GM11168 (cell line): ENCODE measurements around the gene DNMT3B.

Experiments used
- in situ Hi-C: fragments of 300-500 bp; cut with MboI; formaldehyde crosslinking; loops from one replicate; pipeline ENCODE4 v1.12.0; 2022; ENCODE audit warnings: low sequenced_read_pairs; ENCODE audit not compliant: unreplicated experiment

Gene DNMT3B

DNA sequence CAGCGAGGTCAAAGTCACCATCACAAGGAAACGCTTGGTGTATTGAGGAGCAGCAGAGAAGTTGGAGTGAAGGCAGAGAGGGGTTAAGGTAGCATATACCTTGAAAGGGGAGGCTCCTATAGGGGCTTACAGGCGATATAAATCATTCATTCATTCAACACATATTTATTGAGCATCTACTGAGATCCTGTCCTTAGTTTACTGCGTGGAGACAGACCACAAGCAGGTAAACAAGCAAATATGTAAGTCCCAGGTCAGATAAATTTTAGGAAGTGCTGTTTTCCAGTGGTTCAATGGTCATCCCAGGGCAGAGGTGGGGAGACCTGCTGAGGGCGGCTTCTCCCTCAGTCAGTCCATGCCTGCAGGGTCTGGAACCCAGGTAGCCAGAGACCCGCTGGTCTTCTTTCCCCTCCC lies 761 bp upstream of the DNMT3B start:
- in situ Hi-C loops, result loop anchor here (25.0 kb wide), 1 partner anchor 224 kb away; no protein-coding TSS in a partner anchor

DNA sequence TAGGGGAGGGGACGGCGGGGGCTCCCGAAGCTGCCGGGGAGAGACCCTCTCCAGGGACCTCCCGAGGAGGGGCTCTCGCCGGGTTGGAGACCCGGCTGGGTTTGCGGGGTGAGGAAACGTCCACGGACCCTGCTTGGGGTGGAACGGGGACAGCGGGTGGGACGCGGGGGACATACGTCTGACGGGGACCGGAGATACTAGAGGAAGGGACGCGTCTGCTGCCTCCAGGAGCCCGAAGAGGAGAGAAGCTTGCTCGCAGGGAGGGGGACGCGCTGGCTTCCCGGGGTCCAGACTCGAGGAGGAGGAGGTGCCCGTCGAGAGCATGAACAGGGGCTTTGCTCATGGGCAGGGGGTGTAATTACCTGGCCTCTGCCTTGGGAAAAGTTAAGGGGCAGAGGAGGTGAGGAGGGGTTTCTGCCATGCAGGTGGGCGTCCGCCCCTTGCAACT lies 593 bp downstream of the DNMT3B start:
- in situ Hi-C loops, result loop anchor here (25.0 kb wide), 1 partner anchor 225 kb away; no protein-coding TSS in a partner anchor

DNA sequence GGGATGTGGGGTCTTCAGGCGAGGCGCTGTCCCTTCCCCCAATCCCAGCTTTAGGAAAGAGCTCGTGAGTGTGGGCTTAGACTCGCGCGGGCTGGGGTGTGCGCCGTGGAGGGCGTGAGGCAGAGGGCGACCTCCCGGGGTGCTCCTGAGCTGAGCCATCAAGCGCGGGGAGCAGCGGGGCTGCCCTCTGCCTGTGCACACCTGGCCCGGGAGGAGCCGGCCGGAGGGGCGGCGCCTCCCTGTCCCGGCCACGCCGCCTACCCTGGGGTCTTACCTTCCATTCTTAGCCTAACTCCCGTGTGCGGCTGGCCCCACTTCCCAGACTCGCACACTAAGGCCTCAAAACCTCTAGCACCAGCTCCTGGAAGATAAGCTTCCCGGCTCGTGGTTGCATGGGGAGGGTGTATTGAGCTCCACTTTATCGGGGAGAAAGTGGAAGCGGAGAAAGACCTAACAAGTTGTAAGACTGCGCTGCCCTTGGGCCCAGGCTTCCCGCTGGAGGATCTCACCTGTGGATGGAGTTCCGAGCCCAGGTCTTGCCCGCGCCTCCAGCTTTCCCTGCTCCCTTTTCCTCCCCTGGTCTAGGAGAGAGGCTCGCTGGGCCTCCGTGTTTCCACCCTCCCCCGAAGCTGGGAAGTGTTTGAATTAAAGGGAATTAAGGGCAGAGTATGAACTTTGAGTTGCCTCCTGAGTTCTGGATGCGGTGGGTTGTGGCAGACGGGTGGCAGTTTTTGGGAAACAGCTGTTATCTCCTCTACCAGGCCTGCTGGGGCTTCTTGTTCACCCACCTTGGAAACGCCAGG lies 1.2 kb downstream of the DNMT3B start:
- in situ Hi-C loops, result loop anchor here (25.0 kb wide), 1 partner anchor 226 kb away; no protein-coding TSS in a partner anchor

DNA sequence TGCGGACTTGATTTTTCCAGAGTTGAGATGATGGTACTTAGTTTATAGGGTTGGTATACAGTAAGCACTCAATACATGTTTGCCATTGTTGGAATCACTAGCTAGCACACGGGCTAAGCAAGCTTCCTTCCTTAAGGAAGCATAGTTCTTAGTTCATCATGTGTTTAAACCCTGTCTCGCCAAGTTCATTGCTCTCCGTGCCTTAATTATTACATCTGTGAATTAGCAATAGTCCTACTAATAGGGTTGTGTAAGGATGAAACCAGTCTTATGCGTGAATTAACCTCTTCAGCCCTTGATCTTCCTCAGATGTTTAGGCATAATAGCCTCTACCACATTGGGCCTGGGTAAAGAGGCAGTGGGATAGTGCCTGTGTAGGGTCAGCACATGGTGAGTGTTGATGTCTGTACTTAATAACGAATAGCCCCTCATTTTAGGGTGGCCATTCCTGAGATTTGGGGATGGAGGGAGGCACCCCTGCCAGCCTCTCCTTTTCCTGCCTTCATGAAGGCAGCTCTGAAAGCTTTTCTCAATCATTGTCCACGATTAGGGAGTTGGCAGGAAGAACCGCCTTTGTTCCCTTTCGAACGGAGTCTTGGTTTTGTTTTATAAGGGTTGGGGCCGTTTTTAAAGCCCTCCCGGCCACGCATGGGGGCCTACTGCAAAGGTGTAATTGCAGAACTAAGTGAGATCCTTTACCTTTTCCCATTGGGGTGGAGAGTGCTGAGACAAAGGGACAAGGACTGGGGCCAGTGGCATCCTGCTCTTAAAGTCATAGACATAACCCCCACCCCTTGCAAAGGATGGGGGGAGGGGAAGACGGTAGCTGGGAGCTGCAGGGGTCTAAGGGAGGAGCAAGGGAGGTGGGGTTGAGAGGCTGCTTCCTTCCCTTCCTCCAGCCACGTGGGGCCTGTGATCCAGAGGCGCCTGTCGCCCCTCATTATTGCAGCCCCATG lies 2.1 kb downstream of the DNMT3B start:
- in situ Hi-C loops, result loop anchor here (25.0 kb wide), 1 partner anchor 227 kb away; no protein-coding TSS in a partner anchor

DNA sequence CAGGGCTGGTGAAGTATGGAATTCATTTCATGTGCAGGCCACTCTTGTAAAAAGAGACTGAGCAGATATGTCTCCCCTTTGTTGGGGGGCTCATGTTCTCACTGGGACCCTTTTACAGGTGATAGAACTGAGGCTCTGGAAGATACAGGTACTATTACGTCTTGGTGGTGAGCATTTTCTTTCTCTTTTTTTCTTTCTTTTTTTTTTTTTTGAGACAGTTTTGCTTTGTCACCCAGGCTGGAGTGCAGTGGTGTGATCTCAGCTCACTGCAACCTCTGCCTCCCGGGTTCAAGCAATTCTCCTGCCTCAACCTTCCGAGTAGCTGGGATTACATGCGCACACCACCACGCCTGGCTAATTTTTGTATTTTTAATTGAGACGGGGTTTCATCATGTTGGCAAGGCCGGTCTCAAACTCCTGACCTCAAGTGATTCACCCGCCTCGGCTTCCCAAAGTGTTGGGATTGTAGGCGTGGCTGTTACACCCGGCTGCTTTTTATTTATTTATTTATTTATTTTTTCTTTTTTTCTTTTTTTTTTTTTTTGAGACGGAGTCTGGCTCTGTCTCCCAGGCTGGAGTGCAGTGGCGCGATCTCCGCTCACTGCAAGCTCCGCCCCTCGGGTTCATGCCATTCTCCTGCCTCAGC lies 3.2 kb downstream of the DNMT3B start:
- in situ Hi-C loops, result loop anchor here (25.0 kb wide), 1 partner anchor 228 kb away; no protein-coding TSS in a partner anchor

DNA sequence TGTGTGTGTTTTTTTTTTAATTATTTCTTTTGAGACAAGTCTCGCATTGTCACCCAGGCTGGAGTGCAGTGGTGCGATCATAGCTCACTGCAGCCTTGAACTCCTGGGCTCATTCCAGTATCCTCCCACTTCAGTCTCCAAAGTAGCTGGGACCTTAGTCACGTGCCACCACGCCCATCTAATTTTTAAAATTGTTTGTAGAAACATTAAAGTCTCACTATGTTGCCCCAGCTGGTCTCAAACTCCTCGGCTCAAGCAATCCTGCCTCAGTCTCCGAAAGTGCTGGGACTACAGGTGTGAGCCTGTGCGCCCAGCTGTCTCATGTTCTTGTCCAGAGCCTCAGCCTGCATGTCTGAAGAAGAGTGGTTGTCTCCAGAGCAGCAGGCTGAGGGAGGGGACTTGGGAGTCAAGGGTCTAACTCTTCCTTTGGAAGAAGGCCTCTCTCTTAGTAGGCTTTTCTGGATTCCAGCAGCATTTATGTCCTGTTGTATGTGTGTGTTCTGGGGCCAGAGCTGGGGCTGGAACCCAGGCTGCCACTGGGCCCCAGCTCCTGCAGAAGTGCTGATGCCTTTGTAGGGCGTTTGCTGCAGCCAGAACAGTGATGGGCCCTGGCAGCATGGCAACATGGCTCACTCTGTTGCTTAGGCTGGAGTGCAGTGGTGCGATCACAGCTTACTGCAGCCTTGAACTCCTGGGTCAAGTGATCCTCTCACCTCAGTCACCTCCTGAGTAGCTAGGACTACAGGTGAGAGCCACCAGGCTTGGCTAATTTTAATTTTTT lies 5.4 kb downstream of the DNMT3B start:
- in situ Hi-C loops, result loop anchor here (25.0 kb wide), 1 partner anchor 230 kb away; no protein-coding TSS in a partner anchor

DNA sequence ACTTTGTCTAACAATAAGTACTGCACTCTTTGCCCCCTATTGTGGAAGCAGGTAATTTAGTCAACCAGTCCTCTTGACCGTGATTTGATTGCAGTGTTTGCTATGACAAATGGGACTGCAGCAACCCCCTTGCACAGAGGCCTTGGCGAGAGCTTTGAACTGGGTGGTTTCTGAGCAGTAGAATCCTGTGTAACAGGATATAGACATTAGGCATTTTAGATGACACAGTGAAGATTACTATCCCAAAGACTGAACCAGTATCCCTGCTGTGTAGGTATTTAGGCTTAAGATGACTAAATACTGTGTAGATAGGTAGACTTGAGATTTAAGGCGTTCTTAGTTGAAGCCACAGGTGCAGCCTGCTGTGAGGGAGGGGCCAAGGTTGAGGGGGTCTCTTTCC lies 9.9 kb downstream of the DNMT3B start:
- in situ Hi-C loops, result loop anchor here (5.0 to 25.0 kb wide), 2 partner anchors 100 to 235 kb away; partner anchors contain the start of gene C20orf203

DNA sequence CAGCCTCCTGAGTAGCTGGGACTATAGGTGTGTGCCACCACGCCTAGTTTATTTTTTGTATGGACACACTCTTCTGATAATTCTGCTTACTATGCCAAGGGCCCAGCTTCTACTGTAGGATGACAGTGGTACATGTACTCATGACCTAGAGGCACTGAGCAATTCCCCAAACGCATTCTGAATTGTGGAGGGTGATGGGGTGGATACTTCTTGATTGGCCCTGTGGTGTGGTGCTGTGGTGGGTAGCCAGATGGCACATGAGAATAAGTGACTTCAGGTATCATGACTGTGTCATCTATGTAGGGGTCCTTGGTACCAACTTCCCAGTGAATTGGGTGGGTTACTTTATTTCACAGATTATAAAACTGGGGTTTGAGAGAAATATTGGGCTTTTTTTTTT lies 11.0 kb downstream of the DNMT3B start:
- in situ Hi-C loops, result loop anchor here (5.0 to 25.0 kb wide), 2 partner anchors 101 to 236 kb away; partner anchors contain the start of gene C20orf203

DNA sequence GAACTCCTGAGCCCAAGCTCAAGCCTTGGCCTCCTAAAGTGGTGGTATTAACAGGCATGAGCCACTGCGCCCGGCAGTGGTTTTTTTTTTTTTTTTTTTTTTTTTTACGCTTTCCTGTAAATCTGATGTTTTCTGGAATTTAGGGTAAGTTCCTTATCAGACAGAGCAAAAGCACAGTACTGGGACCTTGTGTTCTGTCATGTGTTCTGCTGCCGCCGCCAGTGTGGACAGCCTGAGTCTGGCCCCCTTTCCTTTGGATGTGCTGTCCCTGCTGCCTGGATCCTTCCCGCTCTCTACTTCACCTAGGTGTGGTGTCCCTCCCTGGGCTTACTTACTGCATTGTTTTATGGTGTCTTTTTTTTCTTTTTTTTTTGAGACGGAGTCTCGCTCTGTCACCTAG lies 11.7 kb downstream of the DNMT3B start:
- in situ Hi-C loops, result loop anchor here (5.0 to 25.0 kb wide), 2 partner anchors 102 to 237 kb away; partner anchors contain the start of gene C20orf203

DNA sequence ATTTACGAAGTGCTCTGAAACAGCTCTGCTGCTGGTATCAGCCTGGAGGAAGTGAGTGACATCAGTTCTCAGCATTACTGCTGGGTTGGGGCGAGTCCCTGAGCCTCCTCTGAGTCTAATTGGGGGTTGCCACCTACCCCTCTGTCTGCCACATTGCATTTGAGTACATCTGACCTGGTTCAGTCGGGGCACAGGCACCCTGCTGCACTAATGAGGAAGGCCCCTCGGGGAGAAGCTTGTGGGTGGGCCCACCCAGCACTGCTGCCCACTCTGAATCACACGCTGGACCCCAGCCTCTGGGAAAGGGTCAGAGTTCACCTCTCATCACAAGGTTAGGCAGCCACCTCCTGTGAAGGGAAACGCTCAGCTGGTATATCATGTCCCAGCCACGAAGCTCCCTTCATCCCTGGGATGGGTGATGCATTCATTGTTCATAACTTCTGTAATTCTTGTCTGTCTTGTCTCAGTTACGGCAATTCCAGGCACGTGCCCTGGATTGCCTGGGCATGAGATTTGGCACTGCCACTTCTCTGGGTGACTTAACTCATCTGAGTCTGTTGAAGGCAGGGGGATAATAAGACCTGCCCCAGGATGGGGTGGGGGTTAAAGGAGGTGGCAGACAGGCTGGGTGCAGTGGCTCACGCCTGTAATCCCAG lies 13.3 kb downstream of the DNMT3B start:
- in situ Hi-C loops, result no loop called here

DNA sequence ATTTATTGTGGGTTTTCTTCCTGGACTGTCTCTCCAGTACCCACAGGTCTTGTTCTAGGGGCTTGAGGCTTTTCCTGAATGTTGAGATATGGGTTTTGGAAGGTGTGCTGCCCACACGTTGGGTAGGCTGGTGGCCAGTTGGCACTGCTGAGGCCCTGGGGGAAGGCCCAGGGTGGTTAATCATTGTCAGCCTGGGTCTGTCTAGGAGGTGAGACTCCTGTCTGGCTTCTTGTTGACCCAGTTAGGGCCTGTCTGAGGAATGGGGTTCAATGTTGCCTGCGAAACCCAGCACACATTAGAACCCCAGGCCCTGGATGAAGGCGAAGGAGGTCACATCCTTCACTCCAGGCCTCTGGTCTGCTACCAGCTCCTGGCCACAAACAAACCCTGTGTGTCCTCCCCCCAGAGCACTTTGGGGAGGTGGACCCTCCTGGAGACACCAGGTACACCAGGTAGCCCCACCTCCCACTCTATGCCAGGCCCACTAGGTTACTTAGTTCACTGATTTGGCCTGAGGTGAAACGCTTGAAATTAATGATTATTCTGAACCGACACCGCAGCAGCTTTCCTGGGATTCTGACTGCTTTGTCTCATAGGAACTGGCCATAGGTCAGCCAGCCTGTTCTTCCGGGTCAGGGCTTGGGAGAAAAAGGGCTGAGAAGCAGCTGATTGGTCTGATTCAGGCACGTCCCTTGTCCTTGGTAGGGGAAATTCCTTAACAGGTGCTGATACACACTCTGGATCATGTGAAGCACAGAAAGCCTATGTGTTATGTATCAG lies 15.2 kb downstream of the DNMT3B start:
- in situ Hi-C loops, result no loop called here

DNA sequence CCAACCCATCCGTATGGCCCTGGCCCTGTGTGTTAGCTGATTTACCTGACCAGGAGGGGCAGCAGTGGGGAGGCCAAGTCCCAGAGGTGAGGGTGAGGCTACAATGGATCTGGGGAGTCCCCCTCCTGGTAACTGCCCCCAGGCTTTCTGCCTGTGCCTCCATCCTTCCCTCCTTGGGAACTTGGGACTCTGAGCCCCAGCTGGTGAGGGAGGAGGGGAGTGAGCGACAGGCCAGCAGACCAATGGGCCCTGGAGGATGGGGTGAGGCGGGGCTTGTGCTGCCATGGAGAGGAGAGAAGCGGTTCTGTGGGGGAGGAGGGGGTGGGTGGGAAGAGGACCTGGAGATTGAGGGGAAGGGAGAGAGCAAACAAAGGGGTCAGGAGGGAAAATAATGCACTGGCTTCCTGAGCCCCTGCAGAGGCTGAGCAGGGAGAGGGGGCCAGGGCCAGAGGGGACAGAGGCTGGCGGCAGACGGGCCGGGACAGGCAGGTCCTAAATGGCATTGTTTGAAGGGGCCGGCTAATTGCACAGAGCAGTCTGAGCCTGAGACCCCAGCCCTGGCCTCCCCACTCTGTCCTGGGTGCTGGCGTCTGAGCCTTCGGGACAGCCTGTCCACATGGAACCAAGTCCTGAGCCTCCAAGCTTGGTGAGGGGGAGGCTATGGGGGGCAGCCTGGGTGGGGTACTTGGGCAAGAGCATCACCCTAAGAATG lies 17.5 kb downstream of the DNMT3B start:
- in situ Hi-C loops, result no loop called here

DNA sequence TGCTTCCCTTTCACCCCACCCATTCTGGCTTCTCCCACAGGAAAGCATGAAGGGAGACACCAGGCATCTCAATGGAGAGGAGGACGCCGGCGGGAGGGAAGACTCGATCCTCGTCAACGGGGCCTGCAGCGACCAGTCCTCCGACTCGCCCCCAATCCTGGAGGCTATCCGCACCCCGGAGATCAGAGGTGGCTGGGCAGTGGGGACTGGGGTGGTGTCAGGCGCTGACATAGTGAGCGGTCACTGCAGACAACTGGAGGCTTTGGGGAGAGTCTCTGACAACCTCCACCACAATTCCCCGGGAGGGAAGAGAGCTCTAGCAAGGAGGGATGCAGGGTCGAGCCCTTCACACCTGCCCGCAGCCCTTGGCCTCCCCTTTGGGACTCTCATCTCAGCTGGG lies 18.1 kb downstream of the DNMT3B start:
- in situ Hi-C loops, result no loop called here

DNA sequence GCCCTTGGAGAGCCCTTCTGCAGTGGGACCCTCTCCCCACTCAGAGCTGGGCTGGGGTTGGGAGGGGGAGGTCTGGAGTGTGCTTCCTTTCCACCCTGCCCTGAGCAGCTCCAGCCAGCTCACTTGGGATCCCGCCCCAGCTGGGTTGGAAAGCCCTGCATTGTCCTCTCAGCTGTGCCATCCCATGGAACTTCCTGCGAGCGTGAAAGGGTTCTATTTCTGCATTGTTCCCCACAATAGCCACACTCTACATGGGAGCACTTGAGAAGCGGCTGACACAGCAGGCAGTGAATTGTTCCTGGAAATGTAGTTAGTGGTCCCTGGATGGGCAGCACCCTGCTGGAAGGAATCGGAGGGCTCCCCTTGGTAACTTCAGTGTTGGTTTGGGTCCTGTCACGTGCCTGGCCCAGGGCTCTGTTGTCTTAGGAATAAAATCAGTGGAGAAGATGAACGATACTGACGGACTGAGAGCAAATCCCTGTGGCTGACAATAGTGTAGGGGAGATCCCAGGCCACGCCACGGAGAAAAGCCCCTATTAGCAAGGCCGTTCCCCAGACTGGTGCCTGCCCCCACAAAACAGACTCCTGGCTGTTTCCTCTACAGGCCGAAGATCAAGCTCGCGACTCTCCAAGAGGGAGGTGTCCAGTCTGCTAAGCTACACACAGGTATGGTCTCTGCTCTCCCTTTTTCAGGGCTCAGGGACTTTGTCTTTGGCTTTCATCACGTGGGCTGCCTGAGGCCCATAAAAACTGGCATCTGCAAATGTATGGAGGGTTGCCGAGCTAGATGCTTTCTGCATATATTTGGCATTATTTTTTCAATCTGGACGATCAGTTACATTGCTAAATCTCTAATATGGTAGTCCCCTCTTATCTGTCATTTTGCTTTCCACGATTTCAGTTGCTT lies 18.8 kb downstream of the DNMT3B start:
- in situ Hi-C loops, result no loop called here

DNA sequence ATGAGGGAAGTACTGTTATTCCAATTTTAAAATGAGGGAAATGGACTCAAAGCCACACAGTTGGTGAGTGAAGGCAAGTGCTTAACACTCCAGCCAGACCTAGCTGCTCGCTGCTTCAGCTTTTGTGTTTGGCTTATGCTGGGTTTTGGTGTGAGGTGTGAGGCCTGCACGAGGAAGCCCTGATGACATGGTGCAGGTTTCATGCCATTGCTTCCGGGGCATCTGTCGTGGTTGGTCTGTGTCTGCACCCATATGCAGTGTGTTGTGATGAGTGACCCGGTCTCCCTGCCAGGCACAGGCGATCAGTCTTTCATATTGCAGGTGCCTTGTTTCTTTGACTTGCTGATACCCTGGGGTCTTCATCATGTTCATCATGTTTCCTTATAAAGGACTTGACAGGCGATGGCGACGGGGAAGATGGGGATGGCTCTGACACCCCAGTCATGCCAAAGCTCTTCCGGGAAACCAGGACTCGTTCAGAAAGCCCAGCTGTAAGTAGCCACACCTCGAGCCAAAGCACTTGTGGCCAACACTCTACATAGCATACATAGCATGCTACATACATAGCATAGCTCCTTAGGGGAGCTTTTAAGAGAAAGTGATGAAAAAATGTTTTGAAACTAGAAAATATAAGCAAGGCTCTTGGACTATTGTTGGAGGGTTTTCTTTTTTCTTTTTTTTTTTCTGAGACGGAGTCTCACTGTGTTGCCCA lies 22.3 kb downstream of the DNMT3B start:
- in situ Hi-C loops, result no loop called here
